A673 (cell line): ENCODE measurements around the gene ARHGAP6. TPM values are rescaled to one million over a fixed set of nuclear protein-coding genes. Genes with fewer than 3 reads are reported as not detected.

Experiments used
- BruUV-seq: library from RNA; stranded (reverse); fragments of 400-500 nt; replicated peaks from 2 replicates; lab custom pipeline; 2021; lab: Mats Ljungman, UMichigan
- CTCF ChIA-PET: fragments of 300-600 bp; sonication (Branson Sonifier 250); formaldehyde crosslinking; loops from one replicate; lab custom pipeline; 2022; ENCODE audit warnings: antibody characterized with exemption; lab: Charles Lee
- POLR2A ChIA-PET: fragments of 300-600 bp; sonication (Branson Sonifier 250); formaldehyde crosslinking; loops from one replicate; lab custom pipeline; 2022; ENCODE audit warnings: antibody characterized with exemption; ENCODE audit not compliant: low non-redundant PET; lab: Charles Lee
- DNase-seq: peaks from one replicate; pipeline ENCODE4 v3.0.0-alpha.2; 2015; ENCODE audit warnings: low spot score
- H3K27ac ChIP-seq: fragments of 200-600 bp; sonication (generic); 2 replicates; pipeline ENCODE4 v1.5.1; 2016; ENCODE audit warnings: mixed run types, low read depth, mild to moderate bottlenecking, mixed read lengths, antibody characterized with exemption, low read length; ENCODE audit not compliant: poor library complexity, severe bottlenecking
- H3K27me3 ChIP-seq: fragments of 200-600 bp; sonication (generic); replicated peaks from 2 replicates; pipeline ENCODE4 v1.6.1; 2017; ENCODE audit warnings: mixed run types, low read depth, mild to moderate bottlenecking, mixed read lengths, antibody characterized with exemption, low read length; ENCODE audit not compliant: insufficient read depth, poor library complexity
- H3K36me3 ChIP-seq: fragments of 200-600 bp; sonication (generic); 2 replicates; pipeline ENCODE4 v1.6.1; 2016; ENCODE audit warnings: mixed run types, mild to moderate bottlenecking, mixed read lengths, antibody characterized with exemption, low read length; ENCODE audit not compliant: insufficient read depth, poor library complexity, severe bottlenecking
- H3K4me1 ChIP-seq: fragments of 200-600 bp; sonication (generic); 2 replicates; pipeline ENCODE4 v1.6.1; 2017; ENCODE audit warnings: mixed run types, mild to moderate bottlenecking, mixed read lengths, antibody characterized with exemption, low read length; ENCODE audit not compliant: insufficient read depth, poor library complexity, severe bottlenecking
- H3K4me3 ChIP-seq: fragments of 200-600 bp; sonication (generic); 2 replicates; pipeline ENCODE4 v1.5.1; 2016; ENCODE audit warnings: low read depth, mixed run types, mild to moderate bottlenecking, mixed read lengths, low read length; ENCODE audit not compliant: poor library complexity, severe bottlenecking
- H3K9me3 ChIP-seq: fragments of 200-600 bp; sonication (generic); 2 replicates; pipeline ENCODE4 v1.6.1; 2016; ENCODE audit warnings: mixed run types, low read depth, mild to moderate bottlenecking, mixed read lengths, antibody characterized with exemption, low read length; ENCODE audit not compliant: poor library complexity, severe bottlenecking
- EZH2 ChIP-seq: fragments of 200-600 bp; sonication (generic); IDR thresholded peaks from 2 replicates; pipeline ENCODE4 v1.6.1; 2017; ENCODE audit warnings: borderline replicate concordance, low read depth, mild to moderate bottlenecking, mixed read lengths, antibody characterized with exemption, low read length; ENCODE audit not compliant: poor library complexity, severe bottlenecking
- intact Hi-C: fragments of 100-400 bp; cut with micrococcal nuclease; formaldehyde crosslinking; loops from one replicate; pipeline ENCODE4 v1.10.0; 2022; ENCODE audit not compliant: unreplicated experiment
- total RNA-seq: library from RNA; stranded (reverse); gene quantifications from 2 replicates; pipeline ENCODE4 v1.2.3, GENCODE V29; 2021
- TF ChIP-seq, protein P1 (sequence below): fragments of 300-800, 200-600 bp; sonication (generic); conservative IDR thresholded peaks from 2 replicates; pipeline ENCODE4 v1.5.1; 2017; ENCODE audit warnings: low read depth, mild to moderate bottlenecking, antibody characterized with exemption, low read length, moderate library complexity, mixed read lengths

Gene ARHGAP6
- total RNA-seq, 1 experiment from 2014 or later: not detected

DNA sequence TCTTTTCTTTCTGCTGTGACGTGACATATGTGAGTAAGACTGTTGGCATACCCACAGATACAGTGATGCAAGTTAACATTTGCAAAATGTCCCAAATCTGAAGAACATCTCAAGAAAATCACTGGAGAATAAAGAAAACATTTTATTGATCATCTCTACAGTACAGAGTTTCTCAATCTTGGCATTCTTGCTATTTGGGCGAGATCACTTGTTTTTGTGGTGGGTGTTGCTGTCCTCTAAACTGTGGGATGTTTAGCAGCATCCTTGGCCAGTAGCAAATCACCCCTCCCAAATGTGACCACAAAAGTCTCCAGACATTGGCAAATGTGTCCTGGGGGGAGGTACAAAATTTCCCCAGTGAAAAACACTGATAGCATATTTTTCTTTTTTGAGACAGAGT is 343.7 kb downstream of the ARHGAP6 start:
- TF ChIP-seq, protein P1, sequence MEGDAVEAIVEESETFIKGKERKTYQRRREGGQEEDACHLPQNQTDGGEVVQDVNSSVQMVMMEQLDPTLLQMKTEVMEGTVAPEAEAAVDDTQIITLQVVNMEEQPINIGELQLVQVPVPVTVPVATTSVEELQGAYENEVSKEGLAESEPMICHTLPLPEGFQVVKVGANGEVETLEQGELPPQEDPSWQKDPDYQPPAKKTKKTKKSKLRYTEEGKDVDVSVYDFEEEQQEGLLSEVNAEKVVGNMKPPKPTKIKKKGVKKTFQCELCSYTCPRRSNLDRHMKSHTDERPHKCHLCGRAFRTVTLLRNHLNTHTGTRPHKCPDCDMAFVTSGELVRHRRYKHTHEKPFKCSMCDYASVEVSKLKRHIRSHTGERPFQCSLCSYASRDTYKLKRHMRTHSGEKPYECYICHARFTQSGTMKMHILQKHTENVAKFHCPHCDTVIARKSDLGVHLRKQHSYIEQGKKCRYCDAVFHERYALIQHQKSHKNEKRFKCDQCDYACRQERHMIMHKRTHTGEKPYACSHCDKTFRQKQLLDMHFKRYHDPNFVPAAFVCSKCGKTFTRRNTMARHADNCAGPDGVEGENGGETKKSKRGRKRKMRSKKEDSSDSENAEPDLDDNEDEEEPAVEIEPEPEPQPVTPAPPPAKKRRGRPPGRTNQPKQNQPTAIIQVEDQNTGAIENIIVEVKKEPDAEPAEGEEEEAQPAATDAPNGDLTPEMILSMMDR: no peak
- no peak for TF ChIP-seq EZH2

DNA sequence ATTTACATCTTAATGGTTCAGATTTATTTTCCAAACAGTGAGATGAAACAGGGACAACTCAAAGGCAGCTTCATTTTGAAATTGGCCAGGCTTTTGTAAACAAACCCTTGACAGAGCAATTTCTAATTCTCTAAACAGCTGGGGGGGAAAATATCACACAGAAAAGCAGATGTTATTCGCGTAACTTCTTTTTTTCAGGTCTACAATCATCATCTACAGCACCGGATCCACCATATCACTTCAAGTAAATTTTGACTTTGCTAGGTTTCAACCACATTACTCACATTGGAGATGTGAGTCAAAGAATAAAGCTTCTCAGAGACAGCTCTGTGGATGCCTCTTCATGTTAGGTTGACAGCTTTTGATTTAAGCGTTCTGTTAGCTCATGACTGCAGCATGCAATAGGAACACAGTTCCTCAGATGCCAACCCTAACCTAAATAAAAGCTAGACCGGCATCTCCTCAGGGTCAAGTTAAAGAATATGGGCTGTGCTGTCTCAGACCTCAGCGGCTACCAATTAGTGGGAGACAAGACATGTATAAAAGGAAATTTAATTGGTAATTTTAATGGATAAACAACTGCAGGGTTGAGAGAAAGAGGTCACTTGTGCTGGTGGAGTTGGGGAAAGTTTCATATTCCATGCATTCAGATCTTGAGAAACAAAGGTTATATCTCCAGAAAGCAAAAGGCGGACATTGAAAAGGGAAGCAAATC is 345.8 kb downstream of the ARHGAP6 start:
- BruUV-seq: no TSS peak
- DNase-seq: no peak
- H3K4me3 ChIP-seq: no peak overlapping the region
- H3K27ac ChIP-seq: no peak overlapping the region
- TF ChIP-seq, protein P1: no peak
- no peak for TF ChIP-seq EZH2
- CTCF ChIA-PET: no interaction called here
- no peaks in the 10 kb centered on the region for H3K36me3 ChIP-seq
- POLR2A ChIA-PET: no interaction called here
- H3K9me3 ChIP-seq: no peaks in the 10 kb centered on the region
- peaks cover 4% of the 10 kb centered on the region for H3K27me3 ChIP-seq
- no peaks in the 10 kb centered on the region for H3K4me1 ChIP-seq
- intact Hi-C loops: no loop called here

More for the DNA sequence above, 343.7 kb downstream of the ARHGAP6 start:
- DNase-seq: no peak
- H3K9me3 ChIP-seq: no peaks in the 10 kb centered on the region
- CTCF ChIA-PET: no interaction called here
- H3K36me3 ChIP-seq: no peaks in the 10 kb centered on the region
- POLR2A ChIA-PET: no interaction called here
- H3K27ac ChIP-seq: no peak overlapping the region
- H3K4me1 ChIP-seq: no peaks in the 10 kb centered on the region
- no TSS peak for BruUV-seq
- intact Hi-C loops: no loop called here
- peaks cover 4% of the 10 kb centered on the region for H3K27me3 ChIP-seq
- H3K4me3 ChIP-seq: no peak overlapping the region

DNA sequence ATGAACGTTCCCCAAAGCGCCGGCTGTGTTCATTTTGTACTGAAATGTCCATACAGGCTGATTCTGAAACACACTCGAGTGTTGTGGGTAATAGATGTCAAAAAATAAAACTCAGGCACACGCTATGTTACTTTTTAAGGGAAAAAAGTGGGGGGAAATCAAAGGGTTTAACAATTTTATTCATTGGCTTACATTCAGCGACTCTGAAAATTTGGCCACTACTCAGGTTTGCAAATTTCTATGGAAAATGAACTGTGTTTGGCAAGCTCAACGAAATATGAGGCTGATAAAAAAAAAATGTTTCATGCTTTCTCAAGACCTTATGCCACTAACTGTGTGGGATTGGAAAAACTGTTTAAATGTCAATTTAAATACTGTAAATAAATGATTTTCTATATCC is 354.0 kb downstream of the ARHGAP6 start:
- TF ChIP-seq EZH2: no peak
- TF ChIP-seq, protein P1: no peak
- BruUV-seq: no TSS peak
- H3K36me3 ChIP-seq: no peaks in the 10 kb centered on the region
- H3K4me3 ChIP-seq: no peak overlapping the region
- H3K4me1 ChIP-seq: no peaks in the 10 kb centered on the region
- no peak for DNase-seq
- intact Hi-C loops: no loop called here
- H3K9me3 ChIP-seq: no peaks in the 10 kb centered on the region
- H3K27ac ChIP-seq: no peak overlapping the region
- POLR2A ChIA-PET: no interaction called here
- H3K27me3 ChIP-seq: peaks cover 34% of the 10 kb centered on the region
- CTCF ChIA-PET: no interaction called here
